IMR-90 (cell line): ENCODE data around the gene MOG.

Source experiments
- MAZ ChIP-seq: IDR thresholded peaks from 2 replicates; pipeline ENCODE4 v1.6.1; 2012; ENCODE audit warnings: low read depth, mild to moderate bottlenecking, low read length, improper control_type of control experiment, moderate library complexity, borderline replicate concordance
- POLR2A ChIP-seq: IDR thresholded peaks from 2 replicates; pipeline ENCODE4 v1.6.1; 2012; ENCODE audit warnings: mild to moderate bottlenecking, low read depth, low read length
- RAD21 ChIP-seq: IDR thresholded peaks from 2 replicates; pipeline ENCODE4 v1.6.1; 2012; ENCODE audit warnings: low read length, improper control_type of control experiment
- RCOR1 ChIP-seq: IDR thresholded peaks from 2 replicates; pipeline ENCODE4 v1.6.1; 2012; ENCODE audit warnings: mild to moderate bottlenecking, low read length, improper control_type of control experiment; ENCODE audit not compliant: insufficient replicate concordance
- TF ChIP-seq, protein P1 (sequence below): conservative IDR thresholded peaks from 2 replicates; pipeline ENCODE4 v1.5.1; 2012; ENCODE audit warnings: mild to moderate bottlenecking, low read depth, low read length, improper control_type of control experiment

DNA sequence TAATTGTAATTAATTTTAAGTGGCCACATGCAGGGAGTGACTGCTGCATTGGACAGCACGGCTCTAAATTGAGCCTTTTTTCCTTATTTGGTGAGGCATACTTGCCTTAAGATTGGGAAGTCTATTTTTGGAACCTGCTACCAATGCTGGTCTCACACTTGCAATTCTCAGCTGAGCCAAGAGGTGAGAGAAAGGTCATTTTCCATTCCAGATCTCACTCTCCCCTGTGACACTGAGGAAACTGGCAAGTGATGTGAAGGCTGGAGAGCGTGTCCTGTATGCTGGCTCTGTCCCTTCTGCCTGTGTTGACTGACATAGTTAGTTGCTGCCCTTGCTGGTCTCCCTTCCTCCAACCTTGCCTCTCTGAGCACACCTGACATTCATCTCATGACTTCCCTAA lies 735 bp upstream of the MOG start:
- TF ChIP-seq RAD21 = no peak
- no peak for TF ChIP-seq MAZ
- TF ChIP-seq RCOR1 = no peak
- no peak for TF ChIP-seq POLR2A
- TF ChIP-seq, protein P1, sequence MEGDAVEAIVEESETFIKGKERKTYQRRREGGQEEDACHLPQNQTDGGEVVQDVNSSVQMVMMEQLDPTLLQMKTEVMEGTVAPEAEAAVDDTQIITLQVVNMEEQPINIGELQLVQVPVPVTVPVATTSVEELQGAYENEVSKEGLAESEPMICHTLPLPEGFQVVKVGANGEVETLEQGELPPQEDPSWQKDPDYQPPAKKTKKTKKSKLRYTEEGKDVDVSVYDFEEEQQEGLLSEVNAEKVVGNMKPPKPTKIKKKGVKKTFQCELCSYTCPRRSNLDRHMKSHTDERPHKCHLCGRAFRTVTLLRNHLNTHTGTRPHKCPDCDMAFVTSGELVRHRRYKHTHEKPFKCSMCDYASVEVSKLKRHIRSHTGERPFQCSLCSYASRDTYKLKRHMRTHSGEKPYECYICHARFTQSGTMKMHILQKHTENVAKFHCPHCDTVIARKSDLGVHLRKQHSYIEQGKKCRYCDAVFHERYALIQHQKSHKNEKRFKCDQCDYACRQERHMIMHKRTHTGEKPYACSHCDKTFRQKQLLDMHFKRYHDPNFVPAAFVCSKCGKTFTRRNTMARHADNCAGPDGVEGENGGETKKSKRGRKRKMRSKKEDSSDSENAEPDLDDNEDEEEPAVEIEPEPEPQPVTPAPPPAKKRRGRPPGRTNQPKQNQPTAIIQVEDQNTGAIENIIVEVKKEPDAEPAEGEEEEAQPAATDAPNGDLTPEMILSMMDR = no peak
